H1 (cell line): ENCODE results near the gene PIK3R6. TPM values are rescaled to one million over a fixed set of nuclear protein-coding genes. Genes with fewer than 3 reads are reported as not detected.
A peak's percentile ranks its signal among the peaks of the same experiment; 100 is the strongest.

ENCODE experiments used
- CTCF ChIA-PET: fragments of 300-600 bp; sonication (Branson Sonifier 250); formaldehyde crosslinking; loops from one replicate; lab custom pipeline; 2021; ENCODE audit not compliant: partially characterized antibody; lab: Charles Lee
- POLR2A ChIA-PET: fragments of 300-600 bp; sonication (Branson Sonifier 250); formaldehyde crosslinking; loops from one replicate; lab custom pipeline; 2021; ENCODE audit warnings: inconsistent platforms; ENCODE audit not compliant: partially characterized antibody; lab: Charles Lee
- DNase-seq, 2 experiments: peaks; one replicate each; pipeline versions ENCODE4 v3.0.0 to v3.0.0-alpha.2; 2010 to 2022; ENCODE audit warnings: low spot score in 2 of 2, low read depth in 1 of 2, mixed read lengths in 1 of 2
- FAIRE-seq: peaks from 2 replicates; lab custom pipeline; 2011; peaks lifted over from hg19 to GRCh38; lab: Jason Lieb, UNC
- H2AFZ ChIP-seq: 2 replicates; pipeline ENCODE4 v1.8.1; 2012; ENCODE audit warnings: low read length, inconsistent platforms
- H2AK5ac ChIP-seq: 2 replicates; pipeline ENCODE4 v1.6.1; 2013; ENCODE audit warnings: low read depth, low read length
- H2BK120ac ChIP-seq: replicated peaks from 2 replicates; pipeline ENCODE3; 2013; ENCODE audit warnings: low read depth, low read length, inconsistent platforms
- H2BK12ac ChIP-seq: 2 replicates; pipeline ENCODE4 v1.6.1; 2013; ENCODE audit warnings: low read depth, low read length
- H2BK15ac ChIP-seq: 2 replicates; pipeline ENCODE4 v1.6.1; 2013; ENCODE audit warnings: low read length
- H2BK20ac ChIP-seq: 2 replicates; pipeline ENCODE4 v1.6.1; 2013; ENCODE audit warnings: low read length
- H2BK5ac ChIP-seq: 2 replicates; pipeline ENCODE4 v1.6.1; 2013; ENCODE audit warnings: low read depth, low read length
- H3K14ac ChIP-seq: 2 replicates; pipeline ENCODE4 v1.6.1; 2013; ENCODE audit warnings: inconsistent platforms; ENCODE audit not compliant: insufficient read length
- H3K18ac ChIP-seq: 2 replicates; pipeline ENCODE4 v1.6.1; 2013; ENCODE audit warnings: low read length; ENCODE audit errors: extremely low read depth
- H3K23ac ChIP-seq: 2 replicates; pipeline ENCODE4 v1.6.1; 2013; ENCODE audit warnings: inconsistent platforms; ENCODE audit not compliant: insufficient read length
- H3K23me2 ChIP-seq: 2 replicates; pipeline ENCODE4 v1.6.1; 2013; ENCODE audit warnings: low read depth, low read length
- H3K27ac ChIP-seq: 2 replicates; pipeline ENCODE4 v1.6.1; 2011; ENCODE audit warnings: low read depth, low read length, inconsistent platforms
- H3K27me3 ChIP-seq, 4 experiments: replicated peaks in 1 of 4; 1 replicate in 1 of 4; 2 replicates in 3 of 4; pipeline versions ENCODE4 v1.6.1 to v1.8.1; 2011 to 2013; ENCODE audit warnings: low read length in 3 of 4, mild to moderate bottlenecking in 3 of 4, inconsistent platforms in 2 of 4, mixed read lengths in 2 of 4, moderate library complexity in 1 of 4; ENCODE audit not compliant: control insufficient read depth in 3 of 4, insufficient read depth in 3 of 4; ENCODE audit errors: extremely low read depth in 1 of 4
- H3K36me3 ChIP-seq, 4 experiments: 2 replicates each; pipeline versions ENCODE4 v1.6.1 to v1.8.1; 2011 to 2013; ENCODE audit warnings: mild to moderate bottlenecking in 4 of 4, low read length in 3 of 4, moderate library complexity in 2 of 4, control low read depth in 1 of 4, inconsistent platforms in 1 of 4; ENCODE audit not compliant: insufficient read depth in 4 of 4, control insufficient read depth in 2 of 4
- H3K4ac ChIP-seq: replicated peaks from 2 replicates; pipeline ENCODE3; 2013; ENCODE audit warnings: low read length, low read depth, mixed read lengths, inconsistent platforms; ENCODE audit not compliant: insufficient read length
- H3K4me1 ChIP-seq, 4 experiments: replicated peaks in 1 of 4; 1 replicate in 1 of 4; 2 replicates in 3 of 4; pipeline versions ENCODE4 v1.6.1 to v1.8.1; 2011 to 2013; ENCODE audit warnings: low read length in 3 of 4, inconsistent platforms in 2 of 4, mixed read lengths in 1 of 4; ENCODE audit not compliant: insufficient read depth in 4 of 4, control insufficient read depth in 3 of 4
- H3K4me2 ChIP-seq, 2 experiments: 2 replicates each; pipeline versions ENCODE4 v1.6.1 to v1.8.1; 2011 to 2013; ENCODE audit warnings: low read depth in 2 of 2, low read length in 2 of 2, control low read depth in 1 of 2, inconsistent platforms in 1 of 2, mild to moderate bottlenecking in 1 of 2; ENCODE audit not compliant: insufficient read depth in 1 of 2
- H3K4me3 ChIP-seq, 4 experiments: fragments of 200-600, 300-600 bp in 1 of 4; sonication (generic), shearing (Covaris generic), sonication (Bioruptor Twin) in 1 of 4; 2 replicates each; pipeline versions ENCODE4 v1.5.1 to v1.8.1; 2011 to 2016; ENCODE audit warnings: low read length in 4 of 4, low read depth in 3 of 4, control low read depth in 2 of 4, inconsistent platforms in 2 of 4, mild to moderate bottlenecking in 2 of 4, mixed read lengths in 1 of 4, moderate library complexity in 1 of 4; ENCODE audit not compliant: insufficient read depth in 2 of 4; ENCODE audit errors: extremely low read depth in 1 of 4
- H3K56ac ChIP-seq: replicated peaks from 2 replicates; pipeline ENCODE3; 2013; ENCODE audit warnings: low read depth, mild to moderate bottlenecking, mixed read lengths, low read length, inconsistent platforms; ENCODE audit not compliant: insufficient read length
- H3K79me1 ChIP-seq: 2 replicates; pipeline ENCODE4 v1.6.1; 2013; ENCODE audit warnings: low read depth, low read length, control low read depth
- H3K79me2 ChIP-seq, 2 experiments: 2 replicates each; pipeline versions ENCODE4 v1.6.1 to v1.8.1; 2012 to 2013; ENCODE audit warnings: low read length in 2 of 2, mild to moderate bottlenecking in 2 of 2, inconsistent platforms in 1 of 2; ENCODE audit not compliant: insufficient read depth in 2 of 2, control insufficient read depth in 1 of 2
- H3K9ac ChIP-seq, 4 experiments: replicated peaks in 1 of 4; 1 replicate in 1 of 4; 2 replicates in 3 of 4; pipeline versions ENCODE4 v1.6.1 to v1.8.1; 2011 to 2013; ENCODE audit warnings: low read depth in 3 of 4, low read length in 3 of 4, control low read depth in 2 of 4, mild to moderate bottlenecking in 2 of 4, moderate library complexity in 2 of 4, inconsistent platforms in 1 of 4; ENCODE audit errors: extremely low read depth in 1 of 4
- H3K9me3 ChIP-seq, 2 experiments: 2 replicates each; pipeline versions ENCODE4 v1.6.1 to v1.8.1; 2012 to 2013; ENCODE audit warnings: mild to moderate bottlenecking in 2 of 2, moderate library complexity in 2 of 2, control low read depth in 1 of 2, inconsistent platforms in 1 of 2, low read depth in 1 of 2, low read length in 1 of 2, mixed read lengths in 1 of 2; ENCODE audit not compliant: insufficient read depth in 2 of 2
- H4K20me1 ChIP-seq, 2 experiments: replicated peaks in 1 of 2; 2 replicates each; pipeline versions ENCODE3 to v1.8.1; 2011 to 2013; ENCODE audit warnings: inconsistent platforms in 2 of 2, low read length in 2 of 2, mild to moderate bottlenecking in 1 of 2; ENCODE audit not compliant: insufficient read depth in 2 of 2, control insufficient read depth in 1 of 2
- H4K5ac ChIP-seq: 2 replicates; pipeline ENCODE4 v1.6.1; 2013; ENCODE audit warnings: low read length, low read depth, mixed read lengths, inconsistent platforms; ENCODE audit not compliant: insufficient read length
- H4K8ac ChIP-seq: 2 replicates; pipeline ENCODE4 v1.8.0; 2013; ENCODE audit warnings: mild to moderate bottlenecking, moderate library complexity, low read length, inconsistent platforms; ENCODE audit not compliant: insufficient read depth; ENCODE audit errors: extremely low read depth
- H4K91ac ChIP-seq: replicated peaks from 2 replicates; pipeline ENCODE3; 2013; ENCODE audit warnings: low read length, mixed read lengths, inconsistent platforms; ENCODE audit not compliant: insufficient read length
- BCL11A ChIP-seq, 2 experiments: IDR thresholded peaks; one replicate each; pipeline ENCODE4 v1.6.1; 2011; ENCODE audit warnings: low read depth in 2 of 2, low read length in 2 of 2, mild to moderate bottlenecking in 2 of 2
- CREB1 ChIP-seq: IDR thresholded peaks from 2 replicates; pipeline ENCODE4 v1.6.1; 2012; ENCODE audit warnings: inconsistent platforms
- JUND ChIP-seq: IDR thresholded peaks from 2 replicates; pipeline ENCODE4 v1.6.1; 2011; ENCODE audit warnings: mild to moderate bottlenecking, improper control_type of control experiment, low read length
- MAFK ChIP-seq: IDR thresholded peaks from 2 replicates; pipeline ENCODE4 v1.6.1; 2012; ENCODE audit warnings: low read depth, mild to moderate bottlenecking, improper control_type of control experiment, low read length
- RAD21 ChIP-seq, 2 experiments: IDR thresholded peaks in 1 of 2; conservative IDR thresholded peaks in 1 of 2; 2 replicates each; pipeline ENCODE4 v1.6.1; 2011; ENCODE audit warnings: low read depth in 2 of 2, low read length in 2 of 2, improper control_type of control experiment in 1 of 2, inconsistent platforms in 1 of 2, mild to moderate bottlenecking in 1 of 2, moderate library complexity in 1 of 2
- SIX5 ChIP-seq: IDR thresholded peaks from 2 replicates; pipeline ENCODE4 v1.6.1; 2011; ENCODE audit warnings: mild to moderate bottlenecking, low read depth, low read length
- SUZ12 ChIP-seq: fragments of 200-600 bp; sonication (generic); IDR thresholded peaks from 2 replicates; pipeline ENCODE4 v1.6.1; 2012; ENCODE audit warnings: mild to moderate bottlenecking, inconsistent platforms, low read length, moderate library complexity, mixed read lengths
- ZNF274 ChIP-seq: IDR thresholded peaks from 2 replicates; pipeline ENCODE4 v1.7.0; 2012; ENCODE audit warnings: low read length, borderline replicate concordance; ENCODE audit errors: extremely low read depth
- WGBS, 2 experiments: shearing (Covaris generic) in 1 of 2; methylation state at CpG; one replicate each; pipeline versions ENCODE4 v1.1.6 to v1.1.7; 2013 to 2015; ENCODE audit warnings: low lambda C conversion rate in 2 of 2, mixed read lengths in 2 of 2, inconsistent platforms in 1 of 2, low coverage in 1 of 2, missing lambda C conversion rate in 1 of 2; ENCODE audit not compliant: insufficient replicate concordance in 2 of 2, insufficient coverage in 1 of 2, insufficient read length in 1 of 2; ENCODE audit errors: extremely low coverage in 1 of 2, missing lambda C conversion rate in 1 of 2; 5-methylcytosine and 5-hydroxymethylcytosine counted together
- polyA plus RNA-seq, 7 experiments: library from polyadenylated mRNA; depleted of rRNA in 3 of 7; stranded (reverse) in 5 of 7; unstranded in 2 of 7; fragments of >200 nt in 5 of 7; fragments of 200-250 nt in 2 of 7; gene quantifications; 1 replicate in 5 of 7; 2 replicates in 1 of 7; 4 replicates in 1 of 7; pipeline versions ENCODE4 v1.2.1 to v1.2.3, GENCODE V29; 2011 to 2013; ENCODE audit warnings: missing spikeins in 2 of 7, mixed read lengths in 2 of 7
- total RNA-seq: library from RNA; stranded (reverse); fragmentation: NEBNext Ultra II Directional; extraction: Animal tissue kit (Norgen Biotek cat#: 25700); gene quantifications from 2 replicates; pipeline ENCODE4 v1.2.1, GENCODE V29; 2021
- TF ChIP-seq, protein P1 (sequence below): IDR thresholded peaks from 2 replicates; pipeline ENCODE4 v1.6.1; 2012; ENCODE audit warnings: low read length, inconsistent platforms

PIK3R6 gene
- total and polyA plus RNA-seq, 2 of the 8 experiments (the other 6 are each of a cell fraction or from before 2014, with no cell fraction given), result 0.24 to 1.2 TPM

DNA sequence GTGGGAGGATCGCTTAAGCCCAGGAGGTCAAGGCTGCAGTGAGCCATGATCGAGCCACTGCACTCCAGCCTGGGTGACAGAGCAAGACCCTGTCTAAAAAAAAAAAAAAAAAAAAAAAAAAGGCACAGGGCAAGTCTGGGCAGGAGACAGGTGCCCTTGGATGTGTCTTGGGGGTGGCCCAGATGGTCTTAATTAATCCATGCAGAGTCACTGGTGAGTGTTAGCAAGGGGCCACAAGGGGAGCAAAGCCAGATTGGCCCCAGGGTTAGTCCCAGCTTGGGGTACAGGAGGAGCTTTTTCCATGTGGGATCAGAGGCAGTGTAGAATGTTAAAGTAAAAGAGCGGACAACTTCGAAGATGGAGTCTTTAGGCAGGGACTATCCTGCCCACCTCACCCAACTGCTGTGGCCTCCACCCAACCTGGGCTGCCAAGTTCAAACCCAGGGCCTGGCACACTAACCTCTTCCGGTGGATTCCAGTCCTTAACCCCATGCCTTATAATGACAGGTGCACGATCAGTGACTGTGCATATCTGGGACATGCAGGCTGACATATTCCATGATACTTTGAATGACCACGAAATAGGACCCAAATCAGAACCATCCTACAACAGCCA is 36.1 kb downstream of the PIK3R6 start:
- Histone ChIP-seq H3K23ac (no peak overlapping the region), H3K18ac (no peak overlapping the region), H3K56ac (no peak overlapping the region), H3K9me3 (no peaks in the 10 kb centered on the region), H3K36me3 (no peaks in the 10 kb centered on the region), H4K91ac (no peak overlapping the region), H2BK5ac (no peak overlapping the region), H3K9ac (no peak overlapping the region), H2BK12ac (no peak overlapping the region), H3K23me2 (peaks cover 9% of the 10 kb centered on the region), H3K27ac (no peak overlapping the region), H4K20me1 (peaks cover 0 to 5% of the 10 kb centered on the region in 2 experiments), H3K4ac (no peak overlapping the region), H3K14ac (no peak overlapping the region), H3K4me3 (no peak overlapping the region), H3K79me2 (no peaks in the 10 kb centered on the region), H3K27me3 (no peaks in the 10 kb centered on the region), H2BK20ac (no peak overlapping the region), H3K4me1 (peaks cover 0 to 11% (median 0%) of the 10 kb centered on the region in 4 experiments; a peak in 4 of 7 replicates), H2AK5ac (no peak overlapping the region), H2BK120ac (no peak overlapping the region), H2AFZ (no peak overlapping the region), H4K8ac (no peak overlapping the region; the same call in 1 of the 2 replicates), H3K4me2 (no peak overlapping the region), H2BK15ac (no peak overlapping the region), H4K5ac (no peak overlapping the region), H3K79me1 (0 out of 2 replicates have a peak, but pooled peaks cover 3% of the 10 kb centered on the region)
- FAIRE-seq (no peak), DNase-seq (peak in 1 of 2 experiments; percentile 41)
- 91% methylated on average over 7 of the region's 7 CpGs; no CpG with 5 or more reads in 1 of the 2 experiments for WGBS, 2 experiments
- CTCF ChIA-PET, result interaction anchor here (0.6 to 5.0 kb wide), 13 partner anchors 12 to 234 kb away, joined by 3 to 33 read pairs (median 4); partner anchors contain the start of gene MFSD6L
- POLR2A ChIA-PET, result interaction anchor here (1.3 kb wide), 1 partner anchor 133 kb away, joined by 3 read pairs; no protein-coding TSS in a partner anchor
- TF ChIP-seq SIX5 (no peak), RAD21 (IDR thresholded peaks at IDR 0.05 in 1 of 2, conservative IDR thresholded peaks at IDR 0.05 in 1 of 2; ENCODE audit: low read depth in 2 of 2, low read length in 2 of 2) (no peak), CREB1 (no peak), BCL11A (IDR thresholded peaks at IDR 0.05; ENCODE audit: low read depth in 2 of 2, low read length in 2 of 2) (no peak), ZNF274 (no peak), MAFK (no peak), SUZ12 (no peak), JUND (no peak)
- TF ChIP-seq, protein P1, sequence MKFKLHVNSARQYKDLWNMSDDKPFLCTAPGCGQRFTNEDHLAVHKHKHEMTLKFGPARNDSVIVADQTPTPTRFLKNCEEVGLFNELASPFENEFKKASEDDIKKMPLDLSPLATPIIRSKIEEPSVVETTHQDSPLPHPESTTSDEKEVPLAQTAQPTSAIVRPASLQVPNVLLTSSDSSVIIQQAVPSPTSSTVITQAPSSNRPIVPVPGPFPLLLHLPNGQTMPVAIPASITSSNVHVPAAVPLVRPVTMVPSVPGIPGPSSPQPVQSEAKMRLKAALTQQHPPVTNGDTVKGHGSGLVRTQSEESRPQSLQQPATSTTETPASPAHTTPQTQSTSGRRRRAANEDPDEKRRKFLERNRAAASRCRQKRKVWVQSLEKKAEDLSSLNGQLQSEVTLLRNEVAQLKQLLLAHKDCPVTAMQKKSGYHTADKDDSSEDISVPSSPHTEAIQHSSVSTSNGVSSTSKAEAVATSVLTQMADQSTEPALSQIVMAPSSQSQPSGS, result no peak
